Endothelial cell of umbilical vein (primary cell): ENCODE measurements around the gene ANGPTL2. TPM values are rescaled to one million over a fixed set of nuclear protein-coding genes. Genes with fewer than 3 reads are reported as not detected.

Source experiments
- BruUV-seq: library from RNA; stranded (reverse); fragments of 400-500 nt; replicated peaks from 2 replicates; lab custom pipeline; 2021; lab: Mats Ljungman, UMichigan
- CTCF ChIA-PET: fragments of 300-600, 350-600 bp; sonication (Branson Sonifier 250); formaldehyde crosslinking; loops from one replicate; lab custom pipeline; 2021; ENCODE audit warnings: antibody characterized with exemption, inconsistent platforms; lab: Charles Lee
- POLR2A ChIA-PET: fragments of 300-600, 350-600 bp; sonication (Branson Sonifier 250); formaldehyde crosslinking; loops from one replicate; lab custom pipeline; 2021; ENCODE audit warnings: antibody characterized with exemption, inconsistent platforms; lab: Charles Lee
- DNase-seq: peaks from one replicate; pipeline ENCODE4 v3.0.0-alpha.2; 2011; ENCODE audit warnings: low read depth, low spot score
- FAIRE-seq: peaks from 2 replicates; lab custom pipeline; 2011; peaks lifted over from hg19 to GRCh38; lab: Jason Lieb, UNC
- H2AFZ ChIP-seq: 2 replicates; pipeline ENCODE4 v1.6.0; 2012; ENCODE audit warnings: low read depth, low read length, control low read depth, inconsistent platforms
- H3K27ac ChIP-seq: 2 replicates; pipeline ENCODE4 v1.5.1; 2011; ENCODE audit warnings: low read depth, mild to moderate bottlenecking, control low read depth, low read length, moderate library complexity; ENCODE audit not compliant: insufficient read depth
- H3K27me3 ChIP-seq, 2 experiments: 2 replicates each; pipeline versions ENCODE4 v1.6.0 to v1.6.1; 2011; ENCODE audit warnings: low read length in 2 of 2, mixed read lengths in 1 of 2; ENCODE audit not compliant: control insufficient read depth in 2 of 2, insufficient read depth in 2 of 2
- H3K36me3 ChIP-seq, 2 experiments: 2 replicates in 1 of 2; 3 replicates in 1 of 2; pipeline ENCODE4 v1.5.1; 2011; ENCODE audit warnings: low read length in 2 of 2, mild to moderate bottlenecking in 1 of 2, moderate library complexity in 1 of 2; ENCODE audit not compliant: control insufficient read depth in 2 of 2, insufficient read depth in 2 of 2; ENCODE audit errors: extremely low read depth in 1 of 2
- H3K4me1 ChIP-seq: 3 replicates; pipeline ENCODE4 v1.5.1; 2011; ENCODE audit warnings: mild to moderate bottlenecking, low read length; ENCODE audit not compliant: control insufficient read depth, insufficient read depth; ENCODE audit errors: extremely low read depth
- H3K4me2 ChIP-seq: 2 replicates; pipeline ENCODE4 v1.6.1; 2011; ENCODE audit warnings: low read length, control low read depth, mixed read lengths; ENCODE audit not compliant: insufficient read depth
- H3K4me3 ChIP-seq, 3 experiments: fragments of 200-600 bp in 1 of 3; sonication (generic), shearing (Covaris generic) in 1 of 3; replicated peaks in 1 of 3; 2 replicates each; pipeline ENCODE4 v1.5.1; 2011 to 2016; ENCODE audit warnings: control low read depth in 3 of 3, low read length in 3 of 3, mild to moderate bottlenecking in 2 of 3, inconsistent platforms in 1 of 3, low read depth in 1 of 3, moderate library complexity in 1 of 3; ENCODE audit not compliant: insufficient read depth in 1 of 3
- H3K79me2 ChIP-seq: 2 replicates; pipeline ENCODE4 v1.6.0; 2012; ENCODE audit warnings: low read length, inconsistent platforms; ENCODE audit not compliant: control insufficient read depth, insufficient read depth
- H3K9ac ChIP-seq: replicated peaks from 2 replicates; pipeline ENCODE3; 2011; ENCODE audit warnings: low read length, control low read depth; ENCODE audit not compliant: insufficient read depth; ENCODE audit errors: extremely low read depth
- H3K9me1 ChIP-seq: replicated peaks from 3 replicates; pipeline ENCODE4 v1.6.0; 2011; ENCODE audit warnings: mild to moderate bottlenecking, low read length; ENCODE audit not compliant: control insufficient read depth, insufficient read depth; ENCODE audit errors: extremely low read depth
- H3K9me3 ChIP-seq: replicated peaks from 2 replicates; pipeline ENCODE4 v1.5.1; 2012; ENCODE audit warnings: low read length, inconsistent platforms; ENCODE audit not compliant: control insufficient read depth, insufficient read depth
- H4K20me1 ChIP-seq: replicated peaks from 2 replicates; pipeline ENCODE3; 2011; ENCODE audit warnings: mild to moderate bottlenecking, low read length; ENCODE audit not compliant: control insufficient read depth, insufficient read depth; ENCODE audit errors: extremely low read depth
- CTCF ChIP-seq, 2 donors: IDR thresholded peaks; 1 replicate in 1 of 2; 2 replicates in 1 of 2; pipeline ENCODE4 v1.5.1; 2011; ENCODE audit warnings: low read length in 2 of 2, mild to moderate bottlenecking in 2 of 2, moderate library complexity in 2 of 2, control low read depth in 1 of 2, inconsistent platforms in 1 of 2, low read depth in 1 of 2; ENCODE audit not compliant: insufficient read depth in 1 of 2; ENCODE audit errors: extremely low read depth in 1 of 2
- EZH2 ChIP-seq: IDR thresholded peaks from 2 replicates; pipeline ENCODE4 v1.6.1; 2012; ENCODE audit warnings: borderline replicate concordance, low read depth, mild to moderate bottlenecking, moderate library complexity, low read length, inconsistent platforms; ENCODE audit not compliant: severe bottlenecking
- FOS ChIP-seq: IDR thresholded peaks from 2 replicates; pipeline ENCODE4 v1.6.1; 2011; ENCODE audit warnings: mild to moderate bottlenecking, low read length, moderate library complexity, borderline replicate concordance; ENCODE audit not compliant: insufficient read depth
- GATA2 ChIP-seq: IDR thresholded peaks from 2 replicates; pipeline ENCODE4 v1.7.0; 2011; ENCODE audit warnings: low read depth, mild to moderate bottlenecking, moderate library complexity, mixed read lengths, low read length; ENCODE audit not compliant: insufficient read length, insufficient read depth
- JUN ChIP-seq: IDR thresholded peaks from 2 replicates; pipeline ENCODE4 v1.6.1; 2011; ENCODE audit warnings: borderline replicate concordance, low read depth; ENCODE audit not compliant: insufficient read length, insufficient read depth
- MAX ChIP-seq: IDR thresholded peaks from 2 replicates; pipeline ENCODE4 v1.6.1; 2011; ENCODE audit not compliant: insufficient read depth, insufficient read length
- MYC ChIP-seq: IDR thresholded peaks from one replicate; pipeline ENCODE4 v1.6.1; 2011; ENCODE audit warnings: mild to moderate bottlenecking, low read depth, low read length
- POLR2A ChIP-seq: IDR thresholded peaks from 2 replicates; pipeline ENCODE4 v1.6.1; 2012; ENCODE audit warnings: low read depth, mild to moderate bottlenecking, control low read depth, low read length
- POLR2AphosphoS5 ChIP-seq: IDR thresholded peaks from 2 replicates; pipeline ENCODE4 v1.6.1; 2012; ENCODE audit warnings: low read depth, mild to moderate bottlenecking, control low read depth, low read length, moderate library complexity; ENCODE audit not compliant: insufficient read depth
- dilution Hi-C: fragments of 300-500 bp; cut with MboI; formaldehyde crosslinking; loops from one replicate; pipeline ENCODE4 v1.15.0; 2019; ENCODE audit warnings: low sequenced_read_pairs; ENCODE audit not compliant: extremely low pct_ligation_motif_present
- intact Hi-C: fragments of 100-400 bp; cut with micrococcal nuclease; formaldehyde crosslinking; loops from one replicate; pipeline ENCODE4 v1.10.0; 2022
- polyA plus RNA-seq, 4 experiments: library from polyadenylated mRNA; depleted of rRNA in 3 of 4; stranded (reverse) in 3 of 4; unstranded in 1 of 4; fragments of >200 nt; gene quantifications; 2 replicates each; pipeline versions ENCODE4 v1.2.1 to v1.2.3, GENCODE V29; 2011 to 2012; ENCODE audit warnings: missing spikeins in 1 of 4
- total RNA-seq: library from RNA; stranded (reverse); gene quantifications from 2 replicates; pipeline ENCODE4 v1.2.3, GENCODE V29; 2021

The ANGPTL2 gene
- total and polyA plus RNA-seq, 2 donors (not counting 3 experiments of a cell fraction or from before 2014, with no cell fraction given) = 15.1 to 24.5 TPM

- ChIA-PET POLR2A (no interaction called here), CTCF (no interaction called here)
- intact Hi-C loops = no loop called here
- no peak overlapping the region for H3K27ac ChIP-seq
- H3K27me3 ChIP-seq = no peaks in the 10 kb centered on the region
- dilution Hi-C loops = no loop called here
- no peaks in the 10 kb centered on the region for H3K9me1 ChIP-seq
- DNase-seq (no peak), FAIRE-seq (no peak)
- no peaks in the 10 kb centered on the region for H4K20me1 ChIP-seq
- H3K9ac ChIP-seq = no peak overlapping the region
- H3K4me1 ChIP-seq = peaks cover 23% of the 10 kb centered on the region
- H3K9me3 ChIP-seq = no peaks in the 10 kb centered on the region
- no peak overlapping the region for H3K4me3 ChIP-seq
- H2AFZ ChIP-seq = no peak overlapping the region
- TF ChIP-seq POLR2AphosphoS5 (no peak), CTCF (IDR thresholded peaks at IDR 0.05; ENCODE audit: extremely low read depth in 1 of 2, insufficient read depth in 1 of 2, low read depth in 1 of 2, low read length in 2 of 2) (no peak), MYC (no peak), EZH2 (no peak), GATA2 (no peak), MAX (no peak), POLR2A (no peak), JUN (no peak), FOS (no peak)
- BruUV-seq = no TSS peak
- no peaks in the 10 kb centered on the region for H3K79me2 ChIP-seq
- H3K4me2 ChIP-seq = no peak overlapping the region
- H3K36me3 ChIP-seq = no peaks in the 10 kb centered on the region
Observed at GRCh38 chr9:127079446-127080140, 42.8 kb downstream of the ANGPTL2 start.
